GM21576 (cell line): ENCODE measurements around the gene CPEB4.

Experiments
- ATAC-seq: cut with Tn5 transposase; IDR thresholded peaks from one replicate; pipeline ENCODE4 v1.9.1; 2021; ENCODE audit warnings: mild to moderate bottlenecking, moderate library complexity; ENCODE audit not compliant: unreplicated experiment

Gene CPEB4

DNA sequence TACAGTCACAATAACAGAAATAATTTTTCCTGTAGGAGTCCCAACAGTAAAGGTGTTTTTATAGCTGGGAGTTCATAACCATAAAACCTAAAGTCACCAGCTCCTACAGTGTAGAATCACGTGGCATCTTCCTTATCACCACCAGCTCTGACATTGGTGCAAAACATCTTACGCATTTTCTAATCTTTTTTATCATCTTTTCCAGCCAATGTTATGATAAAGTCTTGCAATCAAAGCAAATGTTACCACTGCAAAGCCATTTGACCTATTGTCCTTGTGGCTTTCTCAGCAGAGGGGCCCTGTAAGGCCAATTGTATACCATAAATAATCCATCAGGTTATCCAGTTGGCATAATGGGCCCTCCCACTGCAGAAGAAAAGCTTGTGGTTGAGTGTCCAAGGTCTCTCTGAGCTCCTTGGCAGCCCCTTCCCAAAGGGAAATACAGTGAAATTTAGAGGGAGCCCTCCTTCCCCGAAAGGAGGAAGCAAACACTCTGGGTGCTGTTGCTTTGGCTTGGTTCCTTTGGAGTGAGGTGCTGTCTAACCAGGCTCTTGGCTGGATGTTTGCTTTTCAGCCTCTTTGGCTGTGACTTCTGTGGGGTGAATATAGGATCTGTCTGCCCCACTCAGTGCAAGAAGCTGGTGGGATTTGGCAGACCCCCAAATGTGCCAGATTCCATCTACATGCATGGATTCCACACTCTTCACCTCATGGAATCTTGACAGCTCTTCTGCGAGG lies 29.3 kb upstream of the CPEB4 start:
- ATAC-seq = no peak

DNA sequence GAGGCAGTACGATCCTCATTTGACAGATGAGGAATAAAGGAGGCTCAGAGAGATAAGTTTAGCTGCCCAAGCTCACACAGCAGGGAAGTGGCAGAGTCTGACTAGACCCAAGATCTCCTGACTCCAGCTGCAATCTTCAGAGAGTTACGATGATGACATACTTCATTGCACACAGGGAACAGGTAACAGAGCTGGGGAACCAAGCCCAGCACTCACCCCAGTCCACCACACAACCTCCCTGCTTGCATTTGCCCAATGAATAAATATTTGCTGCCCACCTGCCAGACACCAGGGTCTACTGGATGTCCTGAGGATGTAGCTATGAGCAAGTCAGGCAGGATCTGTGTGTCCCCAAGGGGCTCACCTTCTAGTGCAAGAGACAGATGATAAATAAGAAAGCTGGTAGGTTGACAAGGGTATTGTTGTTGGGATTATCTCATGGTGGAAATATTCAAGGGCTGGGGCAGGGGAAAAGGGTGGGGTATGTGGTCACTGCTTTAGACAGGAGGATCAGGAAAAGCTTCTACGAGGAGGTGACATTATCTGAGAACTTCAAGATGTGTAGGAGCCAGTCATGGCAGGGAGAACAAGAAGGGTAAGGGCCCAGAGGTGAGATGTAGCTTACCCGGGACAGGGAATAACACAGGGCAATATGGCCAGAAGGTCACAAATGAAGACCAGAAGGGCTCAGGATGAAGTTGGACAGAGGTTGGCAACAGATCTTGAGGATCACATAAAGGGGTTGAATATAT lies 28.6 kb upstream of the CPEB4 start:
- no peak for ATAC-seq

DNA sequence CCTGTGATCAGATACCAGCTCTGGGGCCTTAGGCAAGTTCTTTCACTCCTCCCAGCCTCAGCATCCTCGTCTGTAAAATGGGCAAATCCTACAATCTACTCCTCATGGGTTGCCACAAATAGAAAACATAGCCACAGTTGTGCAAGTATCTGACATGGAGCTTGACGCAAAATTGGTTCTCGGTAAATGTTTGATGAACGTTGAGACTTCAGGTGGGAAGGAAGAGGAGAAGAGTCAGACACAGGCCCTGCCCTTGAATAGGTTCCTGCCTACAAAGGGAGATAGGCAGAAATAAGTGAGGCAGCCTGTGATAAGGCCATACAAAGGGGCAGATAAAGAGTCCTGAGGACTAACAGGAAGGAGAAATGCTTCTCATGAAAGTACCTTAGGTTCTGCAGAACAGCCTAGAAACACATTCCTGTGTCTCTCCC lies 26.1 kb upstream of the CPEB4 start:
- no peak for ATAC-seq

DNA sequence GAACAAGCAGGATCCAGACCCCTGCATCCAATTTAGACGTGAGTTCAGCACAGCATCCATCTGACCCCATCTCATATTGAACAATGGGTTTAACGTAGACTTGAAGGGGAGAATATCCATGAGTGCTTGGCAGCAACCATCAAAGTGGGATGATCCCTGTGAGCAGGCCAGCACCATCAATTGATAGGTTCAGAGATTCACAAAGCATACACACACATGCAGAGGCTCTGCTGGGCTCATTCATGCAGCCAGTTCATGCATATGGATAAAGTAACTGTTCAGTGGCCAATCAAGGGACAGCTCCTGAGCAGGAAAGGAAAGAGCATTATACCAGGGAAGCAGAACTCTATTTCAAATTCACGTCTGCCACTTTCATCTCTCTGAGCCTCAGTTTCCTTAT lies 24.8 kb upstream of the CPEB4 start:
- ATAC-seq = no peak

DNA sequence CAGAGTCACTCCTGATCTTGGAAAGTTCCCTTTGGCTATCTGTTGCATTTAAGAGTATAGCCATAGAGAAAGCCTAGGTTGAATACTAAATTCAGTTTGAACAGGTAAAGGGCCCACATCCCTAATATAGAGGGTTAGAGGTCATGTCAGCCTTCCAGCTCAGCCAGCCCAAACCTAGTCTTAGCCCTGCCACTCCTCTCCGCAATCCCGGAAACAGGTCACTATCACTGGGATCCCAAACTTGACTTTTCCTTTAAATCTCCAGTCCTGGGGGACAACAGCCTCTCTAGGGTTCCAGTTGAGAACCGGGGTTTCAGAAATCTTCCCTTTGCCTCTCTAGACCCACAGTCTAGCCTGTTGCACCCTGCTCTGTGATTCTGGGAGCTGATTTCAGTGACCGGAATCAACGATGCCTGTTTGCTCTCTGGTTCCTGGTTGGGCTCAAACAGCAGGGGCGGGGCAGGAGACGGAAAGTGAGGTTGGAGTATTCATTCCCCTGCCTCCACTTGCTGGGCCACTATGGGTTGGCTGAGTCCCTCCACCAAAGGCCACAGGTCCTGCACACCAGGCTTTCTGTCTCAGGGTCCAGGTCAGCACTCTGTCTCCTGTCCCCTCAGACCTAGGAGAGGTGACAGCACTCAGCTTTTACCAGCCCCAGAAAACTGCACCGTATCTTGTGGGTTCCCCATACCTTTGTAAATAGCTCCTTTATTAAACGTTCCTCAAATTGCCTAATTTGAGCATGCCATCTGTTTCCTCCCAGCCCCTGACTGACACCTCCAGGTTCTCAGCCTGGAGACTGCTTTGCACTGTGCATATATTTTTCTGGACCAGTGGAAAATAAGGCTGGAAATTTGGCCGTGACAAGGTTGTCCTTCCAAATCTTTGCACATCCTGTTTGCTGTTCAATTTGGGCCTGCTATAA lies 23.8 kb upstream of the CPEB4 start:
- no peak for ATAC-seq

DNA sequence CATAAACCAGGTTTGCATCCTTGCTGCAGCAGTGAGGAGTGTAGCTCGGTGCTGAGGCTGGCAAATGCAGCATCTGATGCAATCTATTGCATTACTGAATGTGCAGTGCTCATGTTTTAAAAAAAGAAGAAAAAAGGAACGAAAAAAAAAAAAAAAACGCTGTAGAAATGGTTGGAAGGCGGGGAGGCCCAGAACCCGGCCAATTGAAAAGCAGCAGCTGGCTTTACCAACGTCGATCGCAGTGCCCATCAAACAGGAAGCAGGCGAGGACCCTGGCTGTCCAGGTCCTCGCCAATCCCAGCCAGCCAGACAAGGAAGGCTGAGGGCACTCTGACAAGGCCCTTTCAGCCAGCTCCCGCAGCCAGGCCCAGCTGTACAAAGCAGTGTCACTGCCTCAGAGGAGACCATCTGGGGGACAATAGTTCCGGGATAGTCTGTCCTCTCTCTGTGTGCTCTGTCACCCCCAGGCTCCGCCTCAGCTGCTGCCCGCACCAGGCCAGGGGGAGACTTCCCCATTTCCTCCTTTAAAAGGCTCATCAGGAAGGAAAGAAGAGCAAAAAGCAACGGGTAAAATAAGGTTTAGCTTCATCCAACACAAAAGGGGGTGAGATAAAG lies 21.8 kb upstream of the CPEB4 start:
- ATAC-seq = no peak

DNA sequence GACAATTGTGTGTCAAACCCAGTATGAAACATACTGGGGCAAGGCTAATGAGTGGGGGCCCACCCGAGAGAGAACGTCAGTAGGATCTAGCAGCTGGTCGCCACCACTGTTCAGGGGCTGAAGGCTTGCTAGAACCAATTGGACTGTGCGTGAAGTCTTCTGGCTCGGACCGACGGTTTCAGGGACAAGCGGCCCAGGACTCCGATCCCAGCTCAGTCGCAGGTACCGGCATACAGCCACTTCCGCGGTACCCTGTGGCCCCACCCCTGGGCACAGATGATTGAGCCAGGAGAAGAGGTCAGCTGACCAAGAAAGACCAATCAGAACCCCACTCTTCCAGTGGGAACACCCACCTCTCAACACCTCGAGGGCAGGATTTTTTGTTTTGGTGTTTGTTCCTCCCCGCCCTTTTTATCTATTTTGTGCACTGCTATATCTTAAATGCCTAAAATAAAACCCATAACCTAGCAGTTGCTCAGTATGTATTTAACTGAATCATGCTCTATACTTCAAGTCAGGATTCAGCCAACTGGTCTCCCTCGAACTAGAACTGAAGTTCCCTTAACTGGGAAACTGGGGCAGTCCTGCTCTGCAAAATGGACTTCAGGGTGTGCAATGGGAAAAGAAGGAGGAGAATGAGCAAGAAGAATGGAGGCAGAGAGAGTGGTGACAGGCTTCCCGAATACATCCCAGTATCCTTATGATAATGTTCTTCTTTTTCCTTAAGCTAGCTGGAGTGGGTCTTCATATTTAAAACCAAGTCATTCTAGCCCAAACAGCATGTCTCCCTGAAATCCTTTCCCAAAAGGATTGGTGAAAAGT lies 21.1 kb upstream of the CPEB4 start:
- no peak for ATAC-seq

DNA sequence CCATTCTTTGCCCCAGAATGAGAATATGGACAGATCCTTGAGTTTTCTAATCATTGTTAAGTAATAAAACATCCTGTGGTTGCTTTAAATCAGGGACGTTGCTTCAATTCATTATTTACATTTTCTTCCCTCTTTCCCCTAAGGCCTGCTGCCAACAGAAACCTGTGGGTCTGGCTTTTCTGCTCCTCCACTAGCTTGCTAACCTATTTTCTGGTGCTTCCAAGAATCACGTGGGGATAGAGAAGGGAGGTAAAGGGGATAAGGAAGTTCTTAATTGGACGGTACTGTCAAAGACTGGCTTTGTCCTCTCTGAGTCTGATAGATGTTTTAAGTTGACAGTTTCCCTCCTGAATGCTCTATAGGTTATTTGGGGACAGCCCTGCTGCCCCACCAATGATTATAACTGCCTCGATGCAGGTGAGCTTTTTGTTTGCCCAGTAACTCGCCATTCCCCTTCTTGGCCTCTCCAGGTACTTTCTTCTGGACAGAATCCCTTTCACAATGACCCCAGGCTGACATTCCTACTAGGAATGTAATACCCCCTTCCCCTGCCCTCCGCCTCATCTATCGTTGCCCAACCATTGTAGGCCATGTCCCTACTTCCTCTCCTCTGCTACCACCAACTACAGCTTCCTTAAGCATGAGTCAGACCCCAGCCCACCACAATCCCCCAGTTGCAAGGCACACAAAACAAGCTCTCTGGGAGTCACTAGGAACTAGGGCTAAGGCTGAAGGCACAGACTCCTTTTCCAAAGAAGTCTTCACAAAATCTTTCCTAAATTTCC lies 19.9 kb upstream of the CPEB4 start:
- no peak for ATAC-seq

DNA sequence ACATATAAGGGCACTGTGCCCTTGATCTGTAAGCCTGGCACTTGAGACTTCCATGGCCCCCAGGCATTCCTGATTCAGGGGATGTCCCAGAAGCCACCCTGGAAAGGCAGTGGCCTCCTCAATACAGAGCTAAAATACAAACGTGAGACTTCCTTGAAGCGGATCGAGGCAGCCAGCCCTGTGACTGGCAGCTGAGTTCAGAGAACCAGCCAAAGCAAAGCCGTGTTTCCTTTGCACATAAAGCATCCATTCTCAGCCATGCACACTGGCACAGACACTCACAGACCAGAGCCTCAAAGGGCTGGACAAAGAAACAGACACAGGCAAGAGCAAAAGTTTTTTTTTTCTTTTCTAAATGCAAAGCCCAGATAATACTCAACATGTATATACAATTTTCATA lies 18.8 kb upstream of the CPEB4 start:
- no peak for ATAC-seq

DNA sequence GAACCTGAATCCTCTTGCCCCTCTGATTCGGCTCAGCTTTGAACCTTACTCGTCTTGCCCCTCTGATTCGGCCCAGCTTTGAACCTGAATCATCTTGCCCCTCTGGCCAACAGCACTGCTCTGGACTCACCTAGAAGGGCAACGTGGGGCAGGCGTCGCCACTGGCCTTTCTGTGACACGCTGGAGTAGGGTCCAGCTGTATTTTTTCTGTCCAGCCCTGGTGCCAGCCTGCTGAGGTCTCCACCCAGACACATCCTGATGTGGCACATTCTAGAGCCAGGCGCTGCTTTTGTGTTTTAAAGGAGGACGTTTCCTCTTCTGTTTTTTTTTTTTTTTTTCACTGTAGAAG lies 15.2 kb upstream of the CPEB4 start:
- no peak for ATAC-seq

DNA sequence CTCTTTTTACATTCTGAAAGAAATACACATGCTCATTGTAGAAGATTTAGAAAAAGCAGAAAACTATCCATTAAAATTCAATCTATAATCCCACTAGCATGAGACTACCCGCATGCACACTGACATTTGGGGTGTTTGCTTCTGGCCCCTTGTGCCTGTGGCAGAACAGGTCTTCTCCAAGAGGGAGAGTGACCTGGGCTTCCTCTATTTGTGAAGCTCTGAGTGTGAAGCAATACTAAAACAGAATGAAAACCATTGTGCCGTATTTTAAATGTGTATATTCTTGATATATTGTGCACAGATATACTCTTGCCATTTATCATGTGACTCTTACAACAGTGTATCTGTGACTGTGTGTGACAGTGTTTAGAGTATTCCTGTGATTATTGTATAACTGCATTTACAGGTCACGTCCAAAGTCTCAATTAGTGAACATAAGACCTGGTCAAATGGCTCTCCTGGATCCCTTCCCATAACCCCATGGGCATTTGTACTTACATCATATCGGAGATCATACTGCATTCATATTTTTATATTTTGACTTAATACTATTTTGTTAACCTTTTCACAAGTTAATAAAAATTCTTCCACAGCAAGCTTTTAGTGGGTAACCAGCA lies 14.7 kb upstream of the CPEB4 start:
- no peak for ATAC-seq

DNA sequence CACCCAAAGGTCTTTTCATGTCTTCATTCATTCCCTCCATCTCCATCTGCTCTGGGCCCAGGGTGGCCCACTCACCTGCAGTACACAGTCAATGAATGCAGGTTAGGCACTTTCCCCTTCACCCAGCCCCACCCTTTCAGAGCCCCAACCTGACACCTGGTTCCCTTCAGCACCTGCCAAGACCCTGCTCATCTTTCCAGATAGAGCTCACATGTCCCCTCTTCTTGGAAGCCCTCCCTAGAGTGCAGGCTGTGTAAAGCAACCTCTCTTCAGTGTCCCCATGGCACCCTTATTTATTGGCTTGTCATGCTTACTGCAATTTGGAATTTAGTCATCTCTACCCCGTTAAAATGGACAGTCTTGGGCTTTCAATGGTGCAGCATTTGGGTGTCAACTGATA lies 13.0 kb upstream of the CPEB4 start:
- no peak for ATAC-seq

DNA sequence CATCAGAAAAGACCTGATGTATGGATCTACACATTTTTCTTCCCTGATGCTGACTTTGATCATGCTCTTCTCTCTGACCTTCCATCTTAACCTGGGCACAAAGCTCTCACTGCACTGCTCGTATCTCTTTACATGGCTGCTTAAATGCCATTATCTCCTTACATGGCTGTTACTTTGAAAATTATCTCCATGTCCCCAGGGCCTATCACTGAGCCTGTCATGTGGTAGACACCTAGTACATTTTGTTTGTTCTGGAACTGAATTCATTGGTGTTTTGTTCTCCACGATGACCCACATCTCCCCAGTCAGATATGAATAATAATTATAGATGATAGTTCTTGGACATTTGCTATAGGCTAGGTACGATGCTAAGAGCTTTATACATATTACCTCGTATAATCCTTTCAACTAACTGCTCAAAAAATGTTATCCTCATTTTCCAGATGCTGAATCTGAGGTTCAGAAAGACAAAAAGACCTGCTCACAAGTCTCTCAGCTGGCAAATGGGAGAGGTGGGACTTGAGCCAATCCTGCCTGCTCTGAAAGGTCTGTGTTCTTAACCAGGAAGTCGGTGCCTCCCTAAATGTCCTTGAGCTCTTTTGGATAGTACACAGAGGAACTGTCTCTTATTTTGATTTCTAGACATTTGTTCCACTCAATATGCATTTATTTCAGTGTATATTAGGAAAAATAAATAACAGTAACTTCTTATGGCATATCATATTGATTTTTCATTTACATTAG lies 9.8 kb upstream of the CPEB4 start:
- no peak for ATAC-seq

DNA sequence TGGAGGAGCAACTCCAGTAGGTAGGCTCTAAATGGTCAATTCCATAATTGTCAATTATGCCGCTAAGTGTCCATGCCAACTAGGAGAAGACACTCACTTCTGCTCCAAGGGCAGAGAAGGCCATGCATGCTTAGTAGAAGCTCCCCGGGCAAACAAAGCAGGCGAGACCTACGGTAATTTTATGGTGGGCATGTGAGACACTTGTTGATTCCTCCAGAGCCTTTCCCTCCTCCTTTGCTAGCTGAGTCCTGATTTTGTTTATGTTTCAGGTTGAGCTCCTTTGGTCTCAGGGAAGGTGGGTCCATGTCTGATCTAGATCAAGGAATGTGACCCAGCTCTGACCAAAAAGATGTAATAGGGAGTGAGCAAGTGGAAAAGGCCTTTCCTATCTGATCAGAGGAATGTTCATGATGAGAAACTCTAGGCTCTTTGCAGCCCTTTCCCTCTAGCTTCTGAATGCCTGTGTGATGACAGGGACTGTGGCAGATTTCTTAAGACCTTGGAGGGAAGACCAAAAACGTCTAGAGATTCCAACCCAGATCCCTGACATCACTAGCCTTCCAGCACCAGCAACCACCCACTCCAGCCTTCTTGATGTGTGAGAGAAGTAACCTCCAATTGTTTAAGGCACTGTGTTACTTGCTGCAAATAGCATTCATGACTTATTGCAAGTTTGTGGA lies 7.7 kb upstream of the CPEB4 start:
- no peak for ATAC-seq

DNA sequence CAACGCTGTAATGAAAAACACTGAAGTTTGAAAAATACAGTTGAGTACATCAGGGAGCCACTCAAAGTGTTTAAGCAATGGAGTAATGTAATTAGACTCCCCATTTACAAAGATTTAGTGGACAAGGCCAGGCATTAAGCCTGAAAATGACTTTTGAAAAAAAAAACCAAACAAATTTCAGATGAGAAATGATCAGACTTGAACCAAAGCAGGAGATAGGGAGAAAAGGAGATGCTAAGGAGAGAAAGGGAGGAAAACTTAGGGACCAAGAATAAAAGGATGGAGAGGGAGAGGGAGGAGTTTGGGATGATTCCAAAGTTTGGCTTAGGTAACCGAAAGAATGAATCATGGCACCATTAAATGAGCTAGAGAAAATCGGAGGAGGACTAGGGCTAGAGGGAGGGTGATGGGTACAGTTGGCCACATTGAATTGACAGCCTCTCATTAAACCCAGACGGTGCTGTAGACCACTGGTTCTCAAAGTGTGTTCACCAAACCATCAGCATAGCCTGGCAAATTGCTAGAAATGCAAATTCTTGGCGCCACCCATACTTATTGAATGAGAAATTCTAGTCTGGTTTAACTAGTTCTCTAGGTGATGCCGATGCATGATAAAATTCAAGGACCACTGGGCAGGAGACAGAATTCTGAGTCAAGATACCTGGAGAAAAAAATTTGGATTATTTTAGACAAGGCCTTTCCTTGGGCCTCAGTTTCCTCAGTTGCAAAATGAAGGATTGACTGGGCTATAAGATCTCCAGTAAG lies 6.2 kb upstream of the CPEB4 start:
- ATAC-seq = no peak

DNA sequence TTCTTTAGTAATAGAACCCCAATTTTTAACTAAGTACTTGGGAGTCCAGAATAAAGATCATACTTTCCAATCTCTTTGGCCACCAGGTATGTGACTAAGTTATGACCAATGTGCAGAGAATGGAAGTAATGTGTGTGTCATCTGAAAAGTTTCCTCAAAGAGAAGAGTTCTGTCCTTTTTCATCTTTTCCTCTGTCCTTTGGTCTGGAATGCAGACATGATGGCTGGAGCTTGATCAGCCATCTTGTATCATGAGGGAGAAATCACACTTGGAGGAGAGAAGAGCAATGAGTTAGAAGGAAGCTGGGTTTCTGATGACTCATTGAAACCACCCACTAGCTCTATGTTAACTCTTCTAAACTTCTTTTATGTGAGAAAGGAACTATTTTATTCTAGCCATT lies 5.5 kb upstream of the CPEB4 start:
- no peak for ATAC-seq

DNA sequence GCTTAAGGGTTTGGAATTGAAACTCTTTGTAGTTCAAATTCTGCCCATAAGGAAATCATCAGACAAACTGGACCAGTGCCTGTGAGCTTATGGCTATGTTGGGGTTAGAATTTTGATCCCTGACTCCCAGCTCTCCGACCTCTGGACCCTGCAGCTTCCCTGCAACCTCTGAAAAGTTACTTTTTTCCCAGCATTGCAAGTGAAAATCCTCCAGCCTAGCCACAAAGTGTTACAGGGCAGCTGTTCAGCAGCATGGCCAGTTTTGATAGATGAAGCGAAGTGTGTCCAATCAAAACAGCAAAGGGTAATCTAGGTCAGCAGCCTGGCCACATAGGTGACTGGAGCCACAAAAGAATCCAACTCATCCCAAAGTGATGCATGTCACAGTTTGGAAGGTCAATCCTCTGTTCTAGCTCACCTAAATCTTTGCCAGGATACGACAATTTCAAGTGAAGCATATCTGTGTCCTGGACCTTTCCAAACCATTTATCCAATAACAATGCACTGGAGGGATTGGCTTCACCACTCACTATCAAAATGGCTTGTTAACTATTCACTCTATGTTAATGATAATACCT lies 4.7 kb upstream of the CPEB4 start:
- ATAC-seq = no peak
